ENCODE data around the gene RRP12.

DNA sequence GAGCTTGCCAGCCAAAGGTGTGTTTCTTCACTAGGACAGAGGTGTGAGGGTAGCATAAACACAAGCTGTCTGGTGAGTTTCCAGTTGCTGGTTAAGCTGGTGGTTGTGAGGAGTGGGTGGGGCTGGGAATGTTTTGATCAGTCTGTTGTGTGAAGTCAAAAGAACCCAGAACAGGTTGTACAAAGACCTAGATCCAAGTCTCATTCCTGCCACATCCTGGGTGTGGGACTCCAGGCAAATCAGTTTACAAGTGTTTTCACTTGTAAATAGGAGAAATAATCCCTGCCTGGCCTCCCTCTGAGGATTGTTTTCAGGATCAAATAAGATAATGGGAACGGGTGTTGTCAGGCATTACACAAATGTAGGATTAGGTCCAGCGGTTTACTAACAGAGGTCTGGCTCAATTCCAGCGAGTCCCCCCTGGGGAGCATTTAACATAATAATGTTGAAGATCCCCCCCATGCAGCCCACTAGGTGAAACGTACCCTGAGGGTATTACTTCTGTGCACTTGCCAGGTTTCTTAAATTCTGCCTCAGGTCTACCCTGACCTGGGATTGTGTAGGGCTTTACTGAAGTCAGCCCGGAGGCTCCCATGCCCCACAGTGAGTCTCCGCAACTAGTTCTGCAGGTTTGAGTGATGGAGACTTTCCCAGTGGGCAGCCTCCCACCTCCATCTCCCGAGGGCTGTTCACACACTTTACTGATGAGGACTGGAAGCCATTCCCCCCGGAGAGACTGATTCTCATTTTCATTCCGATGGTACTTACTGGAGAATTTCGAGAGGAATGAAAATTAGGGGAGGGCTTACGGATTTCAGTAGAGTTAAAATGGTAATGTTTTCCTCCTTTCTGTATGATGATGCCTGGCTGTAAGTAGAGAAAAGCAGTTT lies 64.0 kb downstream of the RRP12 start:
- TF ChIP-seq POLR2A (IDR thresholded peaks at IDR 0.05; ENCODE audit: low read depth, low read length), result no peak
- no peak for TF ChIP-seq TAF1 (IDR thresholded peaks at IDR 0.05; ENCODE audit: low read depth, low read length)
- TF ChIP-seq POLR2AphosphoS5 (IDR thresholded peaks at IDR 0.05; ENCODE audit: low read depth, low read length), result no peak
- no peak for TF ChIP-seq PAX5 (IDR thresholded peaks at IDR 0.05; ENCODE audit: insufficient read depth, low read length, severe bottlenecking)
- TF ChIP-seq SPI1 (IDR thresholded peaks at IDR 0.05; ENCODE audit: low read depth, low read length), result no peak
- no peak for TF ChIP-seq POU2F2 (IDR thresholded peaks at IDR 0.05; ENCODE audit: low read depth, low read length)

All from GM12891 (cell line).